ENCODE results near the gene SCD.
"Not testable (repeated sequence)": the region's sequence is repeated elsewhere in the genome, so short reads cannot be mapped to it uniquely, and the experiment has no call there.

Gene SCD

GRCh38 chr10:100362570-100363496, 15.8 kb downstream of the SCD start:
- DNase-seq (ENCODE audit: low spot score), result no peak

GRCh38 chr10:100364175-100364574, 17.1 kb downstream of the SCD start:
- DNase-seq (ENCODE audit: low spot score), result no peak

GRCh38 chr10:100364735-100365391, 17.8 kb downstream of the SCD start:
- no peak for DNase-seq (ENCODE audit: low spot score)

- DNase-seq (ENCODE audit: low spot score), result no peak
Measured at GRCh38 chr10:100368721-100369120, 21.7 kb downstream of the SCD start.

GRCh38 chr10:100370714-100371481, 23.9 kb downstream of the SCD start:
- DNase-seq (ENCODE audit: low spot score), result peak; percentile 62

- no peak for DNase-seq (ENCODE audit: low spot score)
Measured at GRCh38 chr10:100371482-100372027, 24.5 kb downstream of the SCD start.

GRCh38 chr10:100372415-100373297, 25.6 kb downstream of the SCD start:
- no peak for DNase-seq (ENCODE audit: low spot score)

- DNase-seq (ENCODE audit: low spot score), result peak; percentile 84
Measured at GRCh38 chr10:100373298-100374199, 26.5 kb downstream of the SCD start.

GRCh38 chr10:100374200-100374655, 27.2 kb downstream of the SCD start:
- no peak for DNase-seq (ENCODE audit: low spot score)

GRCh38 chr10:100374677-100375353, 27.8 kb downstream of the SCD start:
- DNase-seq (ENCODE audit: low spot score), result not testable (repeated sequence)

- DNase-seq (ENCODE audit: low spot score), result not testable (repeated sequence)
Measured at GRCh38 chr10:100376656-100377055, 29.6 kb downstream of the SCD start.

- DNase-seq (ENCODE audit: low spot score), result no peak
Measured at GRCh38 chr10:100377830-100378229, 30.8 kb downstream of the SCD start.

GRCh38 chr10:100380400-100380799, 33.4 kb downstream of the SCD start:
- no peak for DNase-seq (ENCODE audit: low spot score)

GRCh38 chr10:100382553-100382952, 35.5 kb downstream of the SCD start:
- DNase-seq (ENCODE audit: low spot score), result no peak

GRCh38 chr10:100383251-100383650, 36.2 kb downstream of the SCD start:
- DNase-seq (ENCODE audit: low spot score), result no peak

GRCh38 chr10:100391163-100392002, 44.4 kb downstream of the SCD start:
- no peak for DNase-seq (ENCODE audit: low spot score)

GRCh38 chr10:100392686-100393003, 45.6 kb downstream of the SCD start:
- no peak for DNase-seq (ENCODE audit: low spot score)

GRCh38 chr10:100395626-100396025, 48.6 kb downstream of the SCD start:
- DNase-seq (ENCODE audit: low spot score), result no peak

- DNase-seq (ENCODE audit: low spot score), result no peak
Measured at GRCh38 chr10:100396605-100397004, 49.6 kb downstream of the SCD start.
